ENCODE data around the gene EIF4EBP3.
A peak's percentile ranks its signal among the peaks of the same experiment; 100 is the strongest.

GRCh38 chr5:140547508-140548299 lies at the start of gene EIF4EBP3:
- TF ChIP-seq CTCF (conservative IDR thresholded peaks at IDR 0.05; ENCODE audit: low read depth, low read length) = peak; percentile 56
- TF ChIP-seq RFX5 (IDR thresholded peaks at IDR 0.05; ENCODE audit: low read depth, low read length) = no peak
- TF ChIP-seq FOS (IDR thresholded peaks at IDR 0.05; ENCODE audit: low read depth, low read length) = no peak
- TF ChIP-seq RAD21 (IDR thresholded peaks at IDR 0.05; ENCODE audit: low read length) = peak; percentile 65
- peak; percentile 79 for TF ChIP-seq POLR2A (IDR thresholded peaks at IDR 0.05; ENCODE audit: low read depth, low read length)
- TF ChIP-seq USF2 (IDR thresholded peaks at IDR 0.05; ENCODE audit: low read depth, low read length) = peak; percentile 96
